ENCODE data around the gene GMNN.
"Not testable (repeated sequence)": the region's sequence is repeated elsewhere in the genome, so short reads cannot be mapped to it uniquely, and the experiment has no call there.

Gene GMNN

DNA sequence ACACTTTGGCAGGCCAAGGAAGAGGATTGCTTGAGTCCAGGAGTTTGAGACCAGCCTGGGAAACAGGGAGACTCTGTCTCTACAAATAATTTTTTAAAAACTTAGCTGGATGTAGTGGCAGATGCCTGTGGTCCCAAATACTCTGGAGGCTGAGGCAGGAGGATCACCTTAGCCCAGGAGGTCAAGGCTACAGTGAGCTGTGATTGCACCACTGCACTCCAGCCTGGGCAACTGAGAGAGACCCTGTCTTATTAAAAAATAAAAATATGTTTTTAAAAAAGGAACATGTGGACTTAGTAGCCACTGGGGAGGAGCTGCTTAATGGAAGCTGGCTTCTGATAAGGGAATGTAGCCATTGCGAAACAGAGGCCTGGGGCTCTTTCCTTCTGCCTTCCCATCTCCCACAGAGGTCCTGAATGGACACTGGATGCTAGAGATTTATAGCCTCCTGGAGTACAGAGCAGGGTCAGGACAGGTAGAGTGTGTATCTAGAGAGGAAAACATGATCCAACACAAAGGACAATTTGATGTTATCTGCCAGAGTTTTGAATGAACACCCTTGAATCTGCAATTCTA, 21.7 kb upstream of the GMNN start:
- TF ChIP-seq POLR2A (IDR thresholded peaks at IDR 0.05; ENCODE audit: low read depth, low read length): no peak
- DNase-seq (ENCODE audit: insufficient read length, low spot score): no peak

DNA sequence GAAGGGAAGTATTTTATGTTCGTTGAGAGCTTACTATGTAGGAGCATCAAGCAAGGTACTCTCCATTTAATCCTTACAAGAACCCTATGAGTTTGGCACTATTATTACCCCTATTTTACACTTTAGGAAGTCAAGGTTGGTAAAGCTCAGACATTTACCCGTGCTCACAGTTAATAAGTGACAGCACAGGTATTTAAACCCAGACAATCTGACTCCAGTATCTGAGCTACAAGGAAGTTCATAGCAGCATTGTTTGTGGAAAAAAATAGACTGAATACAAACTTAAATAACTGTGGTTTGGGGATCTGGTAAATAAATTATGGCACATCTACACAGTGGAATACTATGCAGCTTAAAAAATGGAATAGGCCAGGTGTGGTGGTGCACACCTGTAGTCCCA, 21.2 kb upstream of the GMNN start:
- DNase-seq (ENCODE audit: insufficient read length, low spot score) (no peak), FAIRE-seq (no peak)
- no peak for TF ChIP-seq POLR2A (IDR thresholded peaks at IDR 0.05; ENCODE audit: low read depth, low read length)

More for the DNA sequence above, 21.7 kb upstream of the GMNN start:
- no peak for FAIRE-seq

- not testable (repeated sequence) for FAIRE-seq
Measured at GRCh38 chr6:24754378-24754777, 20.4 kb upstream of the GMNN start.

GRCh38 chr6:24755279-24755678, 19.5 kb upstream of the GMNN start:
- FAIRE-seq: no peak
- DNase-seq (ENCODE audit: insufficient read length, low spot score): no peak
- no peak for TF ChIP-seq POLR2A (IDR thresholded peaks at IDR 0.05; ENCODE audit: low read depth, low read length)

More at GRCh38 chr6:24754378-24754777, 20.4 kb upstream of the GMNN start:
- DNase-seq (ENCODE audit: insufficient read length, low spot score): not testable (repeated sequence)

GRCh38 chr6:24757611-24758010, 17.1 kb upstream of the GMNN start:
- TF ChIP-seq POLR2A (IDR thresholded peaks at IDR 0.05; ENCODE audit: low read depth, low read length): no peak
- FAIRE-seq (no peak), DNase-seq (ENCODE audit: insufficient read length, low spot score) (no peak)

GRCh38 chr6:24759718-24760117, 15.0 kb upstream of the GMNN start:
- DNase-seq (ENCODE audit: insufficient read length, low spot score) (no peak), FAIRE-seq (no peak)
- no peak for TF ChIP-seq POLR2A (IDR thresholded peaks at IDR 0.05; ENCODE audit: low read depth, low read length)

GRCh38 chr6:24760210-24760609, 14.5 kb upstream of the GMNN start:
- DNase-seq (ENCODE audit: insufficient read length, low spot score): no peak
- FAIRE-seq: no peak
- no peak for TF ChIP-seq POLR2A (IDR thresholded peaks at IDR 0.05; ENCODE audit: low read depth, low read length)

GRCh38 chr6:24761193-24761835, 13.4 kb upstream of the GMNN start:
- no peak for FAIRE-seq

GRCh38 chr6:24761851-24762250, 12.9 kb upstream of the GMNN start:
- TF ChIP-seq POLR2A (IDR thresholded peaks at IDR 0.05; ENCODE audit: low read depth, low read length): no peak
- FAIRE-seq: no peak
- DNase-seq (ENCODE audit: insufficient read length, low spot score): no peak

More at GRCh38 chr6:24761193-24761835, 13.4 kb upstream of the GMNN start:
- no peak for TF ChIP-seq POLR2A (IDR thresholded peaks at IDR 0.05; ENCODE audit: low read depth, low read length)
- DNase-seq (ENCODE audit: insufficient read length, low spot score): peak; percentile 23

DNA sequence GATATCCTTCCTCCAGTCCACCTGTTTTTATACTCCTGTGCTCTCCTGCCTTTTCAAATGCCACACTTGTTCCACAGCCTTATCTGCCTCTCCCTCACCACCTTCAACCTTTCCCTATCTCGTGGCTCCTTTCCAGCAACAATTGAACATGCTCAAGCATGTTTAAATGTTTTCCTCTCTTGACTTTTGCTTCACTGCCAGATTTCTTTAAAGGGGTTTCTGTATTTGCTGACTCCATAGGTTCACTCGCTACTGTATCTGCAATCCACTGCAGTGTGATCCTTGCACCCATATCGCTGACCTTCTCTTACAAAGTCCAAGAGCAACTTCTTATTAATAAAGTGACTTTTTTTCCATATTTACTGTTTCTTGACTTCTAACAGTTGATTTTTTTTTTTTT, 11.2 kb upstream of the GMNN start:
- DNase-seq (ENCODE audit: insufficient read length, low spot score) (no peak), FAIRE-seq (no peak)
- TF ChIP-seq POLR2A (IDR thresholded peaks at IDR 0.05; ENCODE audit: low read depth, low read length): no peak

DNA sequence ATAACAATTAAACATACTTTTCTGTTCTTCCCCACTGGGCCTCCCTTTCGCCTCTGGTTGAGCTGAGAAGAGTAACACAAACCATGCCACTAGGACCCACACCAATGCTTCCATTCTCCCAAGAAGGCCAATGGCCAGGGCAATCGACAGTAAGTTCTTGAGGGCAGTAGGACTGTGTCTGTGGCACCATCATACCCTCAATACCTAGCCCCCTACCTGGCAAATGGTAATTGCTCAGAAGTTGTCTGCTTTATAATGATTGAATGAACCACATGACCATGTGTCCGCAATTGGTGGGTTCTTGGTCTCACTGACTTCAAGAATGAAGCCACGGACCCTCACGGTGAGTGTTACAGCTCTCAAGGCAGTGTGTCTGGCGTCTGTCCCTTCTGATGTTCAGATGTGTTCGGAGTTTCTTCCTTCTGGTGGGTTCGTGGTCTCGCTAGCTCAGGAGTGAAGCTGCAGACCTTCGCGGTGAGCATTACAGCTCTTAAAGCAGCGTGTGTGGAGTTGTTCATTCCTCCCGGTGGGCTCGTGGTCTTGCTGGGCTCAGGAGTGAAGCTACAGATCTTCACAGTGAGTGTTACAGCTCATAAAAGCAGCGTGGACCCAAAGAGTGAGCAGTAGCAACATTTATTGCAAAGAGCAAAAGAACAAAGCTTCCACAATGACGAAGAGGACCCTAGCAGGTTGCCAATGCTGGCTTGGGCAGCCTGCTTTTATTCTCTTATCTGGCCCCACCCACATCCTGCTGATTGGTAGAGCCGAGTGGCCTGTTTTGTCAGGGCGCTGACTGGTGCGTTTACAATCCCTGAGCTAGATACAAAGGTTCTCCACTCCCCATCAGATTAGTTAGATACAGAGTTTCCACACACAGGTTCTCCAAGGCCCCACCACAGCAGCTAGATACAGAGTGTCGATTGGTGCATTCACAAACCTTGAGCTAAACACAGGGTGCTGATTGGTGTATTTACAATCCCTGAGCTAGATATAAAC, 9.6 kb upstream of the GMNN start:
- FAIRE-seq; DNase-seq (ENCODE audit: insufficient read length, low spot score): not testable (repeated sequence)

GRCh38 chr6:24765968-24766367, 8.8 kb upstream of the GMNN start:
- not testable (repeated sequence) for DNase-seq (ENCODE audit: insufficient read length, low spot score); FAIRE-seq

DNA sequence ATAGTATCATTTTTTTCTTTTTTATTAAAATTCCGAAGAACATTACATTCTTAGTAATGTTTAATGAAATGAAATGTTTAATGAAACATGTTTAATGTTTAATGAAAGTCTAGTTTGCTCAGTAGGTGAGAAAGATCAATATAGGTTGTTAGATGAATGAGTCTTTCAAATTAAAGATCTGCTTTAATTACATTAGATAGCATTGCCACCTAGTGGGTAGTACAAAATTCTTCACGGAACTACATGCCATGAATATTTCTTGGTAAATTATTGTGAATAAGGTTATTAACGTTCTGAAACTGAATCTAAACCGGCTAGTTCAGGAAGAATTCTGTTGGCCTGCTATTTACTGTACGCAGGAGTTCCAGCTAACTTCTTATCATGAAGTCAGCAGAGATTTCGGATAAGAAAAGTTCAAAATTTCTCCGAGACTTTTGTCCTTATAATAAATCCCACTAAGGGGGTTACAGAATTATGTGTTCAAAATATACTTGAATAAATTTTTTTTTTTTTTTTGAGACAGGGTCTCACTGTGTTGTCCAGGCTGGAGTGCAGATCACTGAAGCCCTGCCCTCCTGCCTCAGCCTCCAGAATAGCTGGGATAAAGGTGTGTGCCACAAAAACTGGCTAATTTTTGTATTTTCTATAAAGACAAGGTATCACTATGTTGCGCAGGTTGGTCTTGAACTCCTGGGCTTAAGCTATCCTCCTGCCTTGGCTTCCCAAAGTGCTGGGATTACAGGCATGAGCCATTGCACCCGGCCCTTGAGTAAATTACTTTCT, 7.9 kb upstream of the GMNN start:
- FAIRE-seq: no peak

DNA sequence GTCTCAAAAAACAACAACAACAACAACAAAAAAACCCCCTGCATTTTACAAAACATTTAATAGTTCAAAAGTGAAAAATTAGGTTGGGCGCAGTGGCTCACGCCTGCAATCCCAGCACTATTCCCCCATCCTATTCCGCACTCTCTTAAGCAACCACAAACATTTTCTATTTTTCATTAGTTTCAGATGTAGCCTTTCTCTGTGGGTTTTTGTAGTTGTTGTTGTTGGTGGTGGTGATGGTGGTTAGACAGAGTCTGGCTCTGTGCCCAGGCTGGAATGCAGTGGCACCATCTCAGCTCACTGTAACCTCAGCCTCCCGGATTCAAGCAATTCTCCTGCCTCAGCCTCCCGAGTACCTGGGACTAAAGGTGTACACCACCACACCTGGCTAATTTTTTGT, 6.4 kb upstream of the GMNN start:
- no peak for FAIRE-seq
- DNase-seq (ENCODE audit: insufficient read length, low spot score): no peak
- no peak for TF ChIP-seq POLR2A (IDR thresholded peaks at IDR 0.05; ENCODE audit: low read depth, low read length)

More for the DNA sequence above, 7.9 kb upstream of the GMNN start:
- peak; percentile 21 for DNase-seq (ENCODE audit: insufficient read length, low spot score)
- no peak for TF ChIP-seq POLR2A (IDR thresholded peaks at IDR 0.05; ENCODE audit: low read depth, low read length)
